Endothelial cell of coronary artery (primary cell): ENCODE data around the gene FXYD7. TPM values are rescaled to one million over a fixed set of nuclear protein-coding genes. Genes with fewer than 3 reads are reported as not detected.

Source experiments
- total RNA-seq: library from RNA; depleted of rRNA; stranded (reverse); fragments of >200 nt; gene quantifications from 2 replicates; pipeline ENCODE4 v1.2.3, GENCODE V29; 2014

Gene FXYD7, protein sequence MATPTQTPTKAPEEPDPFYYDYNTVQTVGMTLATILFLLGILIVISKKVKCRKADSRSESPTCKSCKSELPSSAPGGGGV
- not detected in 2 replicates for total RNA-seq

DNA sequence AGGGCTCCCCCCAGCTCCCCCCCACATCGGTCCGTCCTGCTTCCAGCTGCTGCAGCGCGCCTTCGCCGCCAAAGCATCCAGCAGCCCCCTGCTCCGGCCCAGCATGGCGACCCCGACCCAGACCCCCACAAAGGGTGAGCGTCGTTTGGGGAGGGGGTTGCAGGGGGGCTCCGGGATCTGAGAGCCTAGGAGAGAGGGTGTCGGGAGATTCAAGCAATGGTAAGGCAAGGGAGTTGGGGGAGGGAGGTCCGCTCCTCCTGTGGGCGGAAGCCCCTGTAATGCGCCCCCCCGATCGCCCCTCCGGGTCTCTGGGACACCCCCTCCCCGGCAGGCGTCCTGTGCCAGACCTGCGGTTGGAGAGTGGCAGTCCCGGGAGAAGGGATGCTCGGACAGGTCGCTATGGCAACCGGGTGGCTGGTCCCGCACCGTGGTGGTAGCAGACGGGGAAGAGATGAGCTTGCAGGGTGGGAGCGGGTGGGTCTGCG is at the start of gene FXYD7:
Gene FXYD7 (plus strand): TSS at position 25 of the 485 bp plus-strand sequence. CDS start 79 bp downstream, at position 104.

DNA sequence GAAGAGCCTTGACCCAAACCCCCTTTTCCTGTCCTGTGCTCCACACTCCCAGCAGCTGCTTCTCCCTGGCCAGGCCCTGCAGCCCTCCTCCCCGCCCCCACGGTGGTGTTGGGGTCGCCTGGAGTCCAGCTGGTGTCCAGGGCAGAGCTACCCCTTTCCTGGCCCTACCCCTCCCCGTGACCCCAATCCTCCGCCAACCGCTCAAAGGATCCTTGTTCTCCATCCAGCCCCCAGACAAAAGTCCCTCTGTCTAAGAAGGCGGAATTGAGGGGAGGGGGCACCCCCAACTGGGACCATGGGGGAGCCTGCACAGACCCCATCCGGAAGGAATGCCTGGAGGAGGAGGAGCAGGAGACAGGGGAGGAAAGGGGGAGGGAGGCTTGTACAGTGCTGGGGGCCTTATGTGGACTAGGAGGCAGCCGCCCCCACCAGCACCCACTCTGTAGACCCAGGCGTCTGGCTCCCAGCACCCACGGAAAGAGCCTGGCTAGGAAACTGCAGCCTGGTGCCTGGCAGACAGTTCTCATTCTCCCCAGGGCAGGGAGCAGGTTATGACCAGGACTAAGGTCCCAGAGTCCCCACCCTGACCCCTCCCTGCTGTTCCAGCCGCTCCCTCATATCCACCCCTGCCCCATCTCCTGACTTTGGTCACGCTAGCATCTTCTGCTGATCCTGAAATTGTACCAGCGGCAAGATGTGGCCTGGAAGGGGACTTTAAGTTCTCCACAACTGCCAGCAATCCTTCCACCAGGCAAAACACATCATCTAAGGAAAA is 27.7 kb upstream of the FXYD7 start, which contains the start of gene FXYD3:
Gene FXYD3 (plus strand): TSS at position 647 of the 775 bp plus-strand sequence. CDS start 3,554 bp downstream, outside the sequence.

DNA sequence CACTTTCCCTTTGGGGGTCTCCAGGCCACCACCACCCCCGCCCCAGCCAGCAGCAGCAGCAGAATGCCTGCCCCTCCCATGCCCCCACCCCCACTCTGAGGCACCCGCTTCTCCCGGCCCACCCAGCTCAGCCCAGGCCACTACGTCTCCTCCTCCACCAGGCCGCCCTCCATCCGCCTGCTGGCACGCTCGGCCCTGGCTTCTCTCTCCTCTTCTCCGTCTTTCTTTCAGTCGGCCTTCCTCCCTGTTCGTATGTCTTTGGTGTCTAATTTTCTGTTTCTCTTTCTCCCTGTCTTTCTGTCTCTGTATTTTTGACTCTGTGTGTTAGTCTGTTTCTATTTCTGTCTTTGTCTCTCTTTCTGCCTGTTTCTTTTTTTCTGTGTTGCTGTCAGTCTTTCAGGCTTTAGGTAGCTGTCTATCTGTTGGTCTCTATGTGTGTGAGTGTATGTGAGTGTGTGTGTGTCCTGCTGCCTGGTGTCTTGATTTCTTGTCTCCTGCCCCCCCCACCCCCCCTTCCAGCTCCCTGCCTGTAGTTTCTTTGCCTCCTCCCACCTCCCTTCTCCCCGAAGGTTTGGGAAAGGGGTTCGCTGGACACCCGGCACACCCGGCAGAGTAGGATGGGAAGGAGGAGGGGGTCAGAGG is 8.3 kb upstream of the FXYD7 start, which contains the start of gene LGI4:
Gene LGI4 (minus strand): TSS at position 459 of the 642 bp plus-strand sequence. CDS start 379 bp downstream, at position 80.

DNA sequence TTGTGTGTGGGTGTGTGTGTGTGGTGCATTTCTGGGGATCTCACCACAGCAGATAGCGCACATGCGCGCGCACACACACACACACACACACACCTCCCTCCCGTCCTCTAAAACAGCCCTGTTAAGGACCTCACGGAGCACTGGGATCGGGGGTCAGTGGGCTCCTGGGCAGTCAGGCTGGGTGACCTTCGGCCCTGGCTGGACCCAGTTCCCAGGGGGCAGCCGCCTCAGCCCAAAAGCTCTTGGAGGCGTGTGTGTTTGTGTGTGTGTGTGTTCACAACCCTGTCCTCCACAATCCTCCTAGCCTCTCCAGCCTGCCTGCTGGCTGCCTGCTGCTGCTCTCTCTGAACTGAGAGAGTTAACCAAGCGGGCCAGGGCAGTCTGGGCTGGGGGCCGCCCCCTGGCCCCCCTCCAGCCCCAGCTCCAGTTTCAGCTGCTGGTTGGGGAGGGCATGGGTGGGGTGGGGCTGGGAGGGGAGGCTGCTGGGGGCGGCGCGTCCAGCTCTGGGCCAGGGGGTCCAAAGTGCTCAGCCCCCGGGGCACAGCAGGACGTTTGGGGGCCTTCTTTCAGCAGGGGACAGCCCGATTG is 4.7 kb upstream of the FXYD7 start, which contains the start of gene FXYD1:
Gene FXYD1 (plus strand): TSS at position 520 of the 588 bp plus-strand sequence. CDS start 1,256 bp downstream, outside the sequence.

DNA sequence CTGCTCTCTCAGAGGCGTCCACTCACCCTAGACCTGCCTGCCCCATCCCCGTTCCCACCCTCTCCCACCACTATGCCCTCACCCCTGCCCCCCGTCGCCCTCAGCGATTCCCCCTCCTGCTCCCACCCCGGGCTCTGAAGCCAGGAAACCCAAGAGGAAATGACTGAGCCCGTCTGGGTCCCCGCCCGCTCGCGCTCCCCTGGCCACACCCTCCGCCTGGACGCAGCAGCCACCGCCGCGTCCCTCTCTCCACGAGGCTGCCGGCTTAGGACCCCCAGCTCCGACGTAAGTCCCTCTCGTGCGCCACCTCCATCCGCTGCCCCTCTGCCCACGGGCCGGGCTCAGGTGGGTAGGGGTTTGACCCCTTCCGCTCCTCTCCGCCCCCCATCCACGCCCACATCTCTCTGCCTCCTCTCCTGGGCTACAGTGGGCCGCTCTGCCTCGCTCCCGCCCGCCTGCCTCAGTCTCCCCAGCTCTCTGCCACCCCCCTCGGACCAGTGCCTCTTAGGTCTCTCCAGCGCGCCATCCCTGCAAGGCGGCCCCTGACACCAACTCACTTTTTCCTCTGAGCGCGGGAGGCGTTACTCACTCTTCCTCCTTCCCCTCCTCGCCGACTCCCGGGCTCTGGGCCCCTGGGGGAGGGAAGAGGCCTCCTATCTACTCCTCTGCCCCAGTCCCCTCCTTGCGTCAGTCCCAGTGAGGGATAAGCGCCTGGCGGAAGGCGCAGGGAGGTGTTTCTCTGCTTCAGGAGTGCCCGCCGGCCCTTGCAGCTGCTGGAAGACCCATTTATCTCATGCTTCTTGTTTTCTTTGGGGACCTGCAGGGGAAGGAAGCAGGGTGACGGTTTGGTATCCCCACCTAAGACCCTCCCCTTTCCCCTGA is 11.7 kb downstream of the FXYD7 start, which contains the start of gene FXYD5:
Gene FXYD5 (plus strand): TSS at position 211 of the 882 bp plus-strand sequence. CDS start 816 bp downstream, outside the sequence.

Other genes with a start within 250 kb of the FXYD7 start
- 3.5 and 4.2 TPM in 2 replicates for gene ZNF30, start 216.4 kb upstream of the FXYD7 start, total RNA-seq
- 24.8 and 34.3 TPM in 2 replicates for gene ZNF792, start 179.0 kb upstream of the FXYD7 start, total RNA-seq
- gene GRAMD1A, start 142.9 kb upstream of the FXYD7 start, total RNA-seq, result 33.4 and 57.0 TPM in 2 replicates
- 7.6 and 8.1 TPM in 2 replicates for gene SCN1B, start 112.8 kb upstream of the FXYD7 start, total RNA-seq
- gene HPN, start 101.5 kb upstream of the FXYD7 start, total RNA-seq, result not detected in 2 replicates
- gene FXYD3, start 27.4 kb upstream of the FXYD7 start, total RNA-seq, result not detected in 2 replicates
- gene LGI4, start 8.2 kb upstream of the FXYD7 start, total RNA-seq, result 0.09 TPM in 1 of 2 replicates, not detected in the other
- not detected in 2 replicates for gene FXYD1, start 4.4 kb upstream of the FXYD7 start, total RNA-seq
- 25.6 and 28.0 TPM in 2 replicates for gene FXYD5, start 11.5 kb downstream of the FXYD7 start, total RNA-seq
- gene FAM187B, start 85.5 kb downstream of the FXYD7 start, total RNA-seq, result not detected in 2 replicates
- 0.19 and 0.27 TPM in 2 replicates for gene LSR, start 105.7 kb downstream of the FXYD7 start, total RNA-seq
- gene USF2, start 125.7 kb downstream of the FXYD7 start, total RNA-seq, result 39.9 and 49.2 TPM in 2 replicates
- under 0.01 and 0.09 TPM in 2 replicates for gene HAMP, start 139.3 kb downstream of the FXYD7 start, total RNA-seq
- gene MAG, start 148.9 kb downstream of the FXYD7 start, total RNA-seq, result not detected in 2 replicates
- gene CD22, start 185.9 kb downstream of the FXYD7 start, total RNA-seq, result not detected in 2 replicates
- not detected in 2 replicates for gene FFAR1, start 204.6 kb downstream of the FXYD7 start, total RNA-seq
- gene FFAR3, start 215.2 kb downstream of the FXYD7 start, total RNA-seq, result not detected in 2 replicates
- not detected in 2 replicates for gene GPR42, start 227.8 kb downstream of the FXYD7 start, total RNA-seq